Thymus (tissue), 14 donors: ENCODE data around the gene DSCAM. TPM values are rescaled to one million over a fixed set of nuclear protein-coding genes. Genes with fewer than 3 reads are reported as not detected.
"Not testable (repeated sequence)": the region's sequence is repeated elsewhere in the genome, so short reads cannot be mapped to it uniquely, and the experiment has no call there.

Experiments used
- DNase-seq, 9 donors: peaks; one replicate each; pipeline ENCODE4 v3.0.0-alpha.2; 2013; ENCODE audit warnings: low spot score in 9 of 9, low read depth in 6 of 9, missing footprints in 1 of 9
- H3K27ac ChIP-seq, 2 donors: one replicate each; pipeline ENCODE4 v1.5.1; 2013; ENCODE audit warnings: control low read depth in 1 of 2, low read depth in 1 of 2, low read length in 1 of 2, mild to moderate bottlenecking in 1 of 2, moderate library complexity in 1 of 2
- H3K27me3 ChIP-seq, 2 donors: one replicate each; pipeline ENCODE4 v1.5.1; 2013; ENCODE audit warnings: low read length in 1 of 2; ENCODE audit not compliant: control insufficient read depth in 2 of 2, insufficient read depth in 1 of 2
- H3K36me3 ChIP-seq, 2 donors: one replicate each; pipeline ENCODE4 v1.5.1; 2013; ENCODE audit warnings: low read length in 1 of 2, mild to moderate bottlenecking in 1 of 2, moderate library complexity in 1 of 2; ENCODE audit not compliant: control insufficient read depth in 2 of 2, insufficient read depth in 2 of 2
- H3K4me1 ChIP-seq, 2 donors: one replicate each; pipeline ENCODE4 v1.5.1; 2013; ENCODE audit warnings: low read length in 2 of 2; ENCODE audit not compliant: control insufficient read depth in 2 of 2, insufficient read depth in 2 of 2
- H3K4me3 ChIP-seq, 2 donors: one replicate each; pipeline ENCODE4 v1.5.1; 2013; ENCODE audit warnings: low read length in 2 of 2, control low read depth in 1 of 2, mild to moderate bottlenecking in 1 of 2
- H3K9me3 ChIP-seq, 2 donors: one replicate each; pipeline ENCODE4 v1.5.1; 2013; ENCODE audit warnings: low read length in 1 of 2, mild to moderate bottlenecking in 1 of 2; ENCODE audit not compliant: control insufficient read depth in 2 of 2, insufficient read depth in 1 of 2
- WGBS: extraction: QIAGEN DNeasy Blood & Tissue Kit; methylation state at CpG from one replicate; pipeline ENCODE4 v1.1.7; 2013; 5-methylcytosine and 5-hydroxymethylcytosine counted together
- long read RNA-seq, 10 donors: transcript quantifications; one replicate each; lab custom pipeline, GENCODE V29; 2026
- polyA plus RNA-seq: library from polyadenylated mRNA; stranded (reverse); fragments of 200-250 nt; gene quantifications from one replicate; pipeline ENCODE4 v1.2.3, GENCODE V29; 2013
- total RNA-seq: library from RNA; stranded (reverse); fragments of 120-200 nt; gene quantifications from one replicate; pipeline ENCODE4 v1.2.4, GENCODE V29; 2013
- donor health status: healthy.

The DSCAM gene, protein sequence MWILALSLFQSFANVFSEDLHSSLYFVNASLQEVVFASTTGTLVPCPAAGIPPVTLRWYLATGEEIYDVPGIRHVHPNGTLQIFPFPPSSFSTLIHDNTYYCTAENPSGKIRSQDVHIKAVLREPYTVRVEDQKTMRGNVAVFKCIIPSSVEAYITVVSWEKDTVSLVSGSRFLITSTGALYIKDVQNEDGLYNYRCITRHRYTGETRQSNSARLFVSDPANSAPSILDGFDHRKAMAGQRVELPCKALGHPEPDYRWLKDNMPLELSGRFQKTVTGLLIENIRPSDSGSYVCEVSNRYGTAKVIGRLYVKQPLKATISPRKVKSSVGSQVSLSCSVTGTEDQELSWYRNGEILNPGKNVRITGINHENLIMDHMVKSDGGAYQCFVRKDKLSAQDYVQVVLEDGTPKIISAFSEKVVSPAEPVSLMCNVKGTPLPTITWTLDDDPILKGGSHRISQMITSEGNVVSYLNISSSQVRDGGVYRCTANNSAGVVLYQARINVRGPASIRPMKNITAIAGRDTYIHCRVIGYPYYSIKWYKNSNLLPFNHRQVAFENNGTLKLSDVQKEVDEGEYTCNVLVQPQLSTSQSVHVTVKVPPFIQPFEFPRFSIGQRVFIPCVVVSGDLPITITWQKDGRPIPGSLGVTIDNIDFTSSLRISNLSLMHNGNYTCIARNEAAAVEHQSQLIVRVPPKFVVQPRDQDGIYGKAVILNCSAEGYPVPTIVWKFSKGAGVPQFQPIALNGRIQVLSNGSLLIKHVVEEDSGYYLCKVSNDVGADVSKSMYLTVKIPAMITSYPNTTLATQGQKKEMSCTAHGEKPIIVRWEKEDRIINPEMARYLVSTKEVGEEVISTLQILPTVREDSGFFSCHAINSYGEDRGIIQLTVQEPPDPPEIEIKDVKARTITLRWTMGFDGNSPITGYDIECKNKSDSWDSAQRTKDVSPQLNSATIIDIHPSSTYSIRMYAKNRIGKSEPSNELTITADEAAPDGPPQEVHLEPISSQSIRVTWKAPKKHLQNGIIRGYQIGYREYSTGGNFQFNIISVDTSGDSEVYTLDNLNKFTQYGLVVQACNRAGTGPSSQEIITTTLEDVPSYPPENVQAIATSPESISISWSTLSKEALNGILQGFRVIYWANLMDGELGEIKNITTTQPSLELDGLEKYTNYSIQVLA (N-terminal part only)
- 0.05 TPM for total RNA-seq
- polyA plus RNA-seq, result 0.02 TPM
- long read RNA-seq, donor 1, result 0 reads
- long read RNA-seq, donor 2, result 0 reads
- long read RNA-seq, donor 3, result 0 reads
- long read RNA-seq, donor 4, result 0 reads
- long read RNA-seq, donor 5, result 0 reads
- long read RNA-seq, donor 6, result 0 reads
- long read RNA-seq, donor 7, result 0 reads
- long read RNA-seq, donor 8, result 0 reads
- long read RNA-seq, donor 9, result 0 reads
- long read RNA-seq, donor 10, result 0 reads

GRCh38 chr21:40846587-40847411, at the start of gene DSCAM:
Gene DSCAM (minus strand): TSS chr21:40847158. CDS start chr21:40846661, 497 bp downstream.
- H3K9me3 ChIP-seq, result no peaks in the 10 kb centered on the region
- H3K27ac ChIP-seq, result no peak within 1 kb of the TSS
- H3K4me3 ChIP-seq, result no peak within 1 kb of the TSS
- no peaks in the 10 kb centered on the region for H3K4me1 ChIP-seq
- WGBS, result 6% methylated on average over 94 of the region's 94 CpGs
- H3K27me3 ChIP-seq, result peaks cover 23 to 44% of the 10 kb centered on the region in 2 donors
- DNase-seq, result no peak
- no peaks in the 10 kb centered on the region for H3K36me3 ChIP-seq

- not testable (repeated sequence) for H3K27me3 ChIP-seq, H3K4me3 ChIP-seq, DNase-seq, H3K36me3 ChIP-seq, H3K9me3 ChIP-seq, H3K4me1 ChIP-seq, H3K27ac ChIP-seq
- 94% methylated on average over 3 of the region's 3 CpGs for WGBS
Observed at GRCh38 chr21:40895697-40896096, 48.7 kb upstream of the DSCAM start.

DNA sequence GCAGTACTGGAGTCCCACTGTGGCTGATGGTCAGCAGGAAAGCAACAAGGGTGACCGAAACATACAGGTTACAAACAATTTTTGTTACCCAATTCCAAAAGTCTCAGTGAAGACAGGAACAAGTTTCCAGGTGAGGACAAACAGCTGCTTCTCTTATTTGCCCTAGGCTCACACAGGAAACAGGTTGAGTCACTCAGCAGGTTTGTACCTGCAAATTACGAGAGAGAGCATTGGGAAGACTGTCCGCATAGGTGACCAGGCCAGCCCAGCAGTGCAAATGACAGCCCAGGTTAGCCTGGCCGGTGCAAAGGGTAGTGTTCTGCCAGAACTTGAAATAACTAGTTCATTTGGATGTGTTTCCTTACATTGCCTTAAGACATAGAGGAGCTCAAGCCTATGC, 40.0 kb upstream of the DSCAM start:
- no peak for DNase-seq
- Histone ChIP-seq H3K36me3 (no peaks in the 10 kb centered on the region), H3K4me3 (no peak overlapping the region), H3K9me3 (no peaks in the 10 kb centered on the region), H3K4me1 (no peaks in the 10 kb centered on the region), H3K27me3 (no peaks in the 10 kb centered on the region), H3K27ac (no peak overlapping the region)
- 90% methylated on average over 4 of the region's 4 CpGs for WGBS

DNA sequence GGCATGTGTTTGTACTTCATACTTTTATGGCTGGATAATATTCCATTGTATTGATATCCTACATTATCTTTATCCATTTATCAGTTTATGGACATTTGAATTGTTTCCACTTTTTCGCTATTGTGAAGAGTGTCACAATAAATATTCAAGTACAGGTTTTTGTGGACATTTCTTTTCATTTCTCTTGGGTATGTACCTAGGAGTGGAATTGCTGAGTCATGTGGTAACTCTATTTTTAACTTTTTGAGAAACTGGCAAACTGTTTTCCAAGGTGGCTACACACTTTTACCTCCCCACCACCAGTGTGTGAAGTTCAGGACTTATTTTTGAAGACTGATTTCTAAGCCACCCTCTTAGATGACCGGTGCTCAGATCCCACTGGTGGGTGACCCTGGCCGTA, 39.0 kb upstream of the DSCAM start:
- Histone ChIP-seq H3K9me3 (no peaks in the 10 kb centered on the region), H3K27ac (no peak overlapping the region), H3K36me3 (no peaks in the 10 kb centered on the region), H3K27me3 (no peaks in the 10 kb centered on the region), H3K4me1 (no peaks in the 10 kb centered on the region), H3K4me3 (no peak overlapping the region)
- DNase-seq, result no peak
- 95% methylated on average over 3 of the region's 3 CpGs for WGBS

DNA sequence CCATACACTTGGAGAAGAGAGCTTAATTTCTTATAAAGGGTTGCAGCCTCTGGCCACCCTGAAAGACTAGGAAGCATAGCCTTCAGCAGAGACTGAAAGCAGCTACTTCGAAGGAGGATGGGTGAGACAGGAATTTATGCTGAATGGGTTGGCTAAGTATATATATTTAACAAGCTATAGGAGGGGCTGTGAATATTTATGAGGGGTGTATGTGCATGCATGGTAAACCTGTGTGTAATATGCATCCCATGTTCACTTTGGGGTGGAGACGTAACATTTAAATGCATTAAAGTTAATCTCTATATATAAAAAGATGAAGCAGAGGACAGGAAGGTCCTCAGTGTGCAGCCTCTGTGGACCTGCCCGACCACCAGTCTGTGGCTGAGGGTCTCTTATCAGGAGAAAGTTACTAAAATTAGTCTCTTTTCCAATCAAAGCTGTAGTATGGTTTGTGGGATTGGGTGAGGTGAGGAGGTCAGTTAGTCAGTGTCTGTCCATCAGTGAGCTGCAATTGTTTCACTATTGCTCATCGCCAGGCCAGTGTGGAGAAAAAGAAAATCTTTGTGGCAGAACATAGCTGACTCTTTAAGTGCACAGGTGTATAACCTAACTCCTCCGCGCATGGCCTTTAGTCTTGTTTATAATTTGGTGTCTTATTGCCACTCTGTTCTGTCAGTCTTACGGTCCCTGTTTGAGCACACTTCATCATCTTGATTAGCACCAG, 35.4 kb upstream of the DSCAM start:
- Histone ChIP-seq H3K9me3 (no peaks in the 10 kb centered on the region), H3K27me3 (no peaks in the 10 kb centered on the region), H3K27ac (no peak overlapping the region), H3K36me3 (no peaks in the 10 kb centered on the region), H3K4me3 (no peak overlapping the region), H3K4me1 (no peaks in the 10 kb centered on the region)
- 92% methylated on average over 7 of the region's 7 CpGs for WGBS
- DNase-seq, result no peak

DNA sequence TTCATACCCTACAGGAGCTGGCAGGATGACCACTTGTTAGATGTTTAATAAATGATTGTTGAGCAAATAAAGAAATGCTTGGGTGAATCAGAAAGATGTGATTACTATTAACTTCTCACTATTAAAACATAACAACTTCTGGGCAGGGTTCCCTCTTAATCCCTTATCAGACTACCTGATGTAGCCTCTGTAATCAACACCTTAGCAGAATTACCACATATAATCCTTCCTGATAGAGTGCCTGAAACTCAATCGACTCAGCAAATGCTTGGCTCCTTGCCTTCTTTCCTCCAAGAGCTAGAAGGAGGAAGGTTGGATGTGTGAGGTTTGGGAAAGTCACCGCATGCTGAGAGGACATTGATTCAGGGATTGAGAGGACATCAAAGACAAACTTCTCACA, 34.8 kb upstream of the DSCAM start:
- no peaks in the 10 kb centered on the region for H3K27me3 ChIP-seq
- no peaks in the 10 kb centered on the region for H3K36me3 ChIP-seq
- WGBS, result 87% methylated on average over 2 of the region's 2 CpGs
- H3K4me3 ChIP-seq, result no peak overlapping the region
- DNase-seq, result no peak
- no peaks in the 10 kb centered on the region for H3K4me1 ChIP-seq
- no peaks in the 10 kb centered on the region for H3K9me3 ChIP-seq
- H3K27ac ChIP-seq, result no peak overlapping the region

DNA sequence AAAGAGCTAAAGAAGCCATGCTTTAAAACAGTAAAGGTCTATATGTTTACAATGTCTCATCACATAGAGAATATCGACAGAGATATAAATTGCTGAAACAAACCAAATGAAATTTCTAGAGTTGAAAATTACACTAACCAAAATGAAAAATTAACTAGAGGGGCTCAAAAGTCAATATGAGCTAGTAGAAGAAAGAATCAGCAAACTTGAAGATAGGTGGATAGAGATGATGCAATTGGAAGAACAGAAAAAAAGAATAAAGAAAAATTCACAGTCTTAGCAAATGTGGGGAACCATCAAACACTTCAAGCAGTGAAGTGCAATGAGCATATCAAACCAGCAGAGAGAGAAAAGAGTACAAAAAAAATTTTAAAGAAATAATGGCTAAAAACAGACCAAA, 24.1 kb upstream of the DSCAM start:
- H3K4me3 ChIP-seq, result no peak overlapping the region
- no peaks in the 10 kb centered on the region for H3K36me3 ChIP-seq
- DNase-seq, result no peak
- H3K9me3 ChIP-seq, result no peaks in the 10 kb centered on the region
- no peaks in the 10 kb centered on the region for H3K4me1 ChIP-seq
- H3K27me3 ChIP-seq, result no peaks in the 10 kb centered on the region
- no peak overlapping the region for H3K27ac ChIP-seq
- 99% methylated on average over 1 of the region's 1 CpG for WGBS

DNA sequence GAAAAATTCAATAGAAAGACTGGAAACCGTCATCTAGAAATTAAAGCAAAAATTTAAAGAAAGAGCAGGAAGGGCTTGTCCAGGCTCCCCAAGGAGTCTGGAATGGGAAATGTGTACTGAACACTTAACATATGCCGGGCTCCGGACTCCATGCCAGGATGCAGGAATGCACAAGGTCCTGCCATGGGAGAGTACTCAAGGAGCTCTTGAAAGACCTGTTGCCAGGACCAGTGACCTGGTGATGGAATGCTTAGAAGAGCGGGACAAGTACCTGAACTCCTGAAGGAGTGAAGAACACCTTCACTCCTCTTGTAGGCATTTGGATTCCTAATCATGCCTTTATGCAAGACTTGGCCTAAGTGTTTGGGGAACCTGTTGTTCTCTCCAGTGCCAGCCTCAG, 16.9 kb upstream of the DSCAM start:
- Histone ChIP-seq H3K27me3 (no peaks in the 10 kb centered on the region), H3K4me3 (no peak overlapping the region), H3K9me3 (no peaks in the 10 kb centered on the region), H3K27ac (no peak overlapping the region), H3K36me3 (no peaks in the 10 kb centered on the region), H3K4me1 (no peaks in the 10 kb centered on the region)
- no peak for DNase-seq
- WGBS, result 98% methylated on average over 4 of the region's 4 CpGs
